Measurements from ENCODE around the gene CHD6.

CHD6 gene

GRCh38 chr20:41632896-41633295 is 14.7 kb upstream of the CHD6 start:
- Histone ChIP-seq H3K4me3 (ENCODE audit: insufficient read length, low read depth) (no peak overlapping the region), H3K27me3 (ENCODE audit: insufficient read depth, insufficient read length) (no peaks in the 10 kb centered on the region), H3K9ac (ENCODE audit: insufficient read length, low read depth) (no peak overlapping the region), H3K36me3 (ENCODE audit: insufficient read depth, insufficient read length, low read length) (no peaks in the 10 kb centered on the region), H3K4me1 (ENCODE audit: insufficient read depth, insufficient read length) (no peaks in the 10 kb centered on the region), H3K9me3 (ENCODE audit: insufficient read depth, low read length) (no peaks in the 10 kb centered on the region)
- TF ChIP-seq ZNF274 (IDR thresholded peaks at IDR 0.05; ENCODE audit: low read depth, low read length): no peak
- TF ChIP-seq SUZ12 (IDR thresholded peaks at IDR 0.05; ENCODE audit: extremely low read depth, insufficient read depth, insufficient read length): no peak
- no peak for TF ChIP-seq YY1 (IDR thresholded peaks at IDR 0.05; ENCODE audit: insufficient read depth, insufficient read length)
- no peak for DNase-seq (ENCODE audit: low read depth, low spot score)

GRCh38 chr20:41631826-41632225 is 13.6 kb upstream of the CHD6 start:
- Histone ChIP-seq H3K9ac (ENCODE audit: insufficient read length, low read depth) (no peak overlapping the region), H3K4me3 (ENCODE audit: insufficient read length, low read depth) (no peak overlapping the region), H3K27me3 (ENCODE audit: insufficient read depth, insufficient read length) (no peaks in the 10 kb centered on the region), H3K9me3 (ENCODE audit: insufficient read depth, low read length) (no peaks in the 10 kb centered on the region), H3K4me1 (ENCODE audit: insufficient read depth, insufficient read length) (no peaks in the 10 kb centered on the region), H3K36me3 (ENCODE audit: insufficient read depth, insufficient read length, low read length) (no peaks in the 10 kb centered on the region)
- TF ChIP-seq ZNF274 (IDR thresholded peaks at IDR 0.05; ENCODE audit: low read depth, low read length): no peak
- no peak for TF ChIP-seq YY1 (IDR thresholded peaks at IDR 0.05; ENCODE audit: insufficient read depth, insufficient read length)
- no peak for TF ChIP-seq SUZ12 (IDR thresholded peaks at IDR 0.05; ENCODE audit: extremely low read depth, insufficient read depth, insufficient read length)
- no peak for DNase-seq (ENCODE audit: low read depth, low spot score)

GRCh38 chr20:41630846-41631245 is 12.7 kb upstream of the CHD6 start:
- TF ChIP-seq ZNF274 (IDR thresholded peaks at IDR 0.05; ENCODE audit: low read depth, low read length) (no peak), SUZ12 (IDR thresholded peaks at IDR 0.05; ENCODE audit: extremely low read depth, insufficient read depth, insufficient read length) (no peak), YY1 (IDR thresholded peaks at IDR 0.05; ENCODE audit: insufficient read depth, insufficient read length) (no peak)
- H3K4me3 ChIP-seq (ENCODE audit: insufficient read length, low read depth): no peak overlapping the region
- H3K9me3 ChIP-seq (ENCODE audit: insufficient read depth, low read length): no peaks in the 10 kb centered on the region
- DNase-seq (ENCODE audit: low read depth, low spot score): no peak
- H3K9ac ChIP-seq (ENCODE audit: insufficient read length, low read depth): no peak overlapping the region
- H3K4me1 ChIP-seq (ENCODE audit: insufficient read depth, insufficient read length): no peaks in the 10 kb centered on the region
- no peaks in the 10 kb centered on the region for H3K27me3 ChIP-seq (ENCODE audit: insufficient read depth, insufficient read length)
- no peaks in the 10 kb centered on the region for H3K36me3 ChIP-seq (ENCODE audit: insufficient read depth, insufficient read length, low read length)

- Histone ChIP-seq H3K9ac (ENCODE audit: insufficient read length, low read depth) (no peak overlapping the region), H3K27me3 (ENCODE audit: insufficient read depth, insufficient read length) (no peaks in the 10 kb centered on the region), H3K4me1 (ENCODE audit: insufficient read depth, insufficient read length) (no peaks in the 10 kb centered on the region), H3K4me3 (ENCODE audit: insufficient read length, low read depth) (no peak overlapping the region), H3K36me3 (ENCODE audit: insufficient read depth, insufficient read length, low read length) (no peaks in the 10 kb centered on the region), H3K9me3 (ENCODE audit: insufficient read depth, low read length) (no peaks in the 10 kb centered on the region)
- no peak for DNase-seq (ENCODE audit: low read depth, low spot score)
- TF ChIP-seq YY1 (IDR thresholded peaks at IDR 0.05; ENCODE audit: insufficient read depth, insufficient read length): no peak
- TF ChIP-seq SUZ12 (IDR thresholded peaks at IDR 0.05; ENCODE audit: extremely low read depth, insufficient read depth, insufficient read length): no peak
- TF ChIP-seq ZNF274 (IDR thresholded peaks at IDR 0.05; ENCODE audit: low read depth, low read length): no peak
These were observed 9.6 kb upstream of the CHD6 start for GRCh38 chr20:41627611-41628244.

- Histone ChIP-seq H3K4me3 (ENCODE audit: insufficient read length, low read depth) (no peak overlapping the region), H3K9me3 (ENCODE audit: insufficient read depth, low read length) (no peaks in the 10 kb centered on the region), H3K36me3 (ENCODE audit: insufficient read depth, insufficient read length, low read length) (no peaks in the 10 kb centered on the region), H3K4me1 (ENCODE audit: insufficient read depth, insufficient read length) (no peaks in the 10 kb centered on the region), H3K27me3 (ENCODE audit: insufficient read depth, insufficient read length) (no peaks in the 10 kb centered on the region), H3K9ac (ENCODE audit: insufficient read length, low read depth) (no peak overlapping the region)
- TF ChIP-seq YY1 (IDR thresholded peaks at IDR 0.05; ENCODE audit: insufficient read depth, insufficient read length) (no peak), ZNF274 (IDR thresholded peaks at IDR 0.05; ENCODE audit: low read depth, low read length) (no peak), SUZ12 (IDR thresholded peaks at IDR 0.05; ENCODE audit: extremely low read depth, insufficient read depth, insufficient read length) (no peak)
- DNase-seq (ENCODE audit: low read depth, low spot score): no peak
These were observed 8.9 kb upstream of the CHD6 start for GRCh38 chr20:41627001-41627495.

GRCh38 chr20:41623625-41624375 is 5.6 kb upstream of the CHD6 start:
- TF ChIP-seq SUZ12 (IDR thresholded peaks at IDR 0.05; ENCODE audit: extremely low read depth, insufficient read depth, insufficient read length) (no peak), YY1 (IDR thresholded peaks at IDR 0.05; ENCODE audit: insufficient read depth, insufficient read length) (no peak), ZNF274 (IDR thresholded peaks at IDR 0.05; ENCODE audit: low read depth, low read length) (no peak)
- Histone ChIP-seq H3K4me3 (ENCODE audit: insufficient read length, low read depth) (no peak overlapping the region), H3K9me3 (ENCODE audit: insufficient read depth, low read length) (no peaks in the 10 kb centered on the region), H3K4me1 (ENCODE audit: insufficient read depth, insufficient read length) (no peaks in the 10 kb centered on the region), H3K27me3 (ENCODE audit: insufficient read depth, insufficient read length) (peaks cover 11% of the 10 kb centered on the region), H3K9ac (ENCODE audit: insufficient read length, low read depth) (no peak overlapping the region), H3K36me3 (ENCODE audit: insufficient read depth, insufficient read length, low read length) (no peaks in the 10 kb centered on the region)
- no peak for DNase-seq (ENCODE audit: low read depth, low spot score)

GRCh38 chr20:41622584-41622983 is 4.4 kb upstream of the CHD6 start:
- TF ChIP-seq SUZ12 (IDR thresholded peaks at IDR 0.05; ENCODE audit: extremely low read depth, insufficient read depth, insufficient read length) (no peak), YY1 (IDR thresholded peaks at IDR 0.05; ENCODE audit: insufficient read depth, insufficient read length) (no peak), ZNF274 (IDR thresholded peaks at IDR 0.05; ENCODE audit: low read depth, low read length) (no peak)

More at GRCh38 chr20:41622584-41622983, 4.4 kb upstream of the CHD6 start:
- DNase-seq (ENCODE audit: low read depth, low spot score): no peak
- peaks cover 12% of the 10 kb centered on the region for H3K27me3 ChIP-seq (ENCODE audit: insufficient read depth, insufficient read length)
- H3K9me3 ChIP-seq (ENCODE audit: insufficient read depth, low read length): no peaks in the 10 kb centered on the region
- no peak overlapping the region for H3K9ac ChIP-seq (ENCODE audit: insufficient read length, low read depth)
- H3K36me3 ChIP-seq (ENCODE audit: insufficient read depth, insufficient read length, low read length): no peaks in the 10 kb centered on the region
- H3K4me3 ChIP-seq (ENCODE audit: insufficient read length, low read depth): no peak overlapping the region
- H3K4me1 ChIP-seq (ENCODE audit: insufficient read depth, insufficient read length): no peaks in the 10 kb centered on the region

Measured in NT2/D1 (cell line).